Esophagus muscularis mucosa (tissue), 4 donors: ENCODE results near the gene OR2V2. TPM values are rescaled to one million over a fixed set of nuclear protein-coding genes. Genes with fewer than 3 reads are reported as not detected.

ENCODE experiments used
- DNase-seq: peaks from one replicate; pipeline ENCODE4 v3.0.0-alpha.2; 2017; ENCODE audit errors: extremely low spot score
- H3K27ac ChIP-seq, 4 donors: fragments of 200-600 bp; sonication (generic); replicated peaks in 1 of 4; 1 replicate in 3 of 4; 2 replicates in 1 of 4; pipeline ENCODE4 v1.5.1; 2016 to 2019; ENCODE audit warnings: mild to moderate bottlenecking in 1 of 4
- H3K27me3 ChIP-seq, 4 donors: fragments of 200-600 bp; sonication (generic); one replicate each; pipeline versions ENCODE4 v1.5.1 to v1.6.0; 2016 to 2019
- H3K36me3 ChIP-seq, 4 donors: fragments of 200-600 bp; sonication (generic); one replicate each; pipeline ENCODE4 v1.5.1; 2016 to 2019
- H3K4me1 ChIP-seq, 4 donors: fragments of 200-600 bp; sonication (generic); one replicate each; pipeline ENCODE4 v1.5.1; 2016 to 2019
- H3K4me3 ChIP-seq, 4 donors: fragments of 200-600 bp; sonication (generic); 1 replicate in 2 of 4; 2 replicates in 2 of 4; pipeline ENCODE4 v1.5.1; 2016 to 2019; ENCODE audit warnings: mild to moderate bottlenecking in 4 of 4, moderate library complexity in 1 of 4
- H3K9me3 ChIP-seq, 4 donors: fragments of 200-600 bp; sonication (generic); 1 replicate in 3 of 4; 2 replicates in 1 of 4; pipeline ENCODE4 v1.5.1; 2016 to 2019
- EP300 ChIP-seq: sonication (generic); formaldehyde crosslinking; IDR thresholded peaks from one replicate; pipeline ENCODE4 v1.6.1; 2017; ENCODE audit warnings: antibody characterized with exemption
- POLR2A ChIP-seq: fragments of 450-650 bp; IDR thresholded peaks from one replicate; pipeline ENCODE4 v1.6.1; 2017; ENCODE audit warnings: antibody characterized with exemption, moderate library complexity, mild to moderate bottlenecking, low read depth
- POLR2AphosphoS5 ChIP-seq, 2 donors: sonication (generic); formaldehyde crosslinking; IDR thresholded peaks; one replicate each; pipeline ENCODE4 v1.6.1; 2017; ENCODE audit warnings: antibody characterized with exemption in 2 of 2
- WGBS: methylation state at CpG from one replicate; pipeline ENCODE4 v1.1.5; 2018; 5-methylcytosine and 5-hydroxymethylcytosine counted together
- intact Hi-C: fragments of 100-400 bp; cut with DNase I; formaldehyde crosslinking; loops from one replicate; pipeline ENCODE4 v1.15.1; 2023
- total RNA-seq, 4 donors: library from RNA; depleted of rRNA; stranded (reverse); fragments of >200 nt; gene quantifications; one replicate each; pipeline versions ENCODE4 v1.1.0 to v1.2.1, GENCODE V29; 2016
- TF ChIP-seq, protein P1 (sequence below), 3 experiments: fragments of 200-600 bp in 2 of 3; fragments of 450-650 bp in 1 of 3; sonication (generic) in 2 of 3; IDR thresholded peaks; one replicate each; pipeline ENCODE4 v1.5.1; 2017 to 2019; ENCODE audit warnings: antibody characterized with exemption in 3 of 3, mild to moderate bottlenecking in 2 of 3, moderate library complexity in 1 of 3

Gene OR2V2
- total RNA-seq, 4 donors from 2014 or later = not detected

DNA sequence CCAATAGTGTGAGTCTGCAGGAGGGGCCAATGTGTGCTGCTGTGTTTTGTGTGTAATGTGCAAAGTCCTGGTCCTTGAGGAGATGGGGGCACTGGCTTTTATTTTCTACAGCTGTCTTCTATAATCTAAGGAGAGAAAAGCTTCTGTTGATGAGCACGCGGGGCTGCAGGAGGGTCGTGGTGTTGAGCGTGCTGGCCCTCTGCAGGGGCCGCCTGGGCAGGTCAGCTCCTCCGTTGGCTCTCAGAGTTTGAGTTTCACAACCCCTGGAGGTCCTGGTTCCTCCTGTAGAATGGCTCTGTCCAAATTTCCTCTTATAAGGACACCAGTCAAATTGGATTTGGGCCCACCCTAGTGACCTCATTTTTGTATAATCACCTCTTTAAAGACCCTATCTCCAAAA is 29.0 kb upstream of the OR2V2 start:
- TF ChIP-seq POLR2A (no peak), POLR2AphosphoS5 (IDR thresholded peaks at IDR 0.05) (no peak), EP300 (no peak)
- TF ChIP-seq, protein P1, sequence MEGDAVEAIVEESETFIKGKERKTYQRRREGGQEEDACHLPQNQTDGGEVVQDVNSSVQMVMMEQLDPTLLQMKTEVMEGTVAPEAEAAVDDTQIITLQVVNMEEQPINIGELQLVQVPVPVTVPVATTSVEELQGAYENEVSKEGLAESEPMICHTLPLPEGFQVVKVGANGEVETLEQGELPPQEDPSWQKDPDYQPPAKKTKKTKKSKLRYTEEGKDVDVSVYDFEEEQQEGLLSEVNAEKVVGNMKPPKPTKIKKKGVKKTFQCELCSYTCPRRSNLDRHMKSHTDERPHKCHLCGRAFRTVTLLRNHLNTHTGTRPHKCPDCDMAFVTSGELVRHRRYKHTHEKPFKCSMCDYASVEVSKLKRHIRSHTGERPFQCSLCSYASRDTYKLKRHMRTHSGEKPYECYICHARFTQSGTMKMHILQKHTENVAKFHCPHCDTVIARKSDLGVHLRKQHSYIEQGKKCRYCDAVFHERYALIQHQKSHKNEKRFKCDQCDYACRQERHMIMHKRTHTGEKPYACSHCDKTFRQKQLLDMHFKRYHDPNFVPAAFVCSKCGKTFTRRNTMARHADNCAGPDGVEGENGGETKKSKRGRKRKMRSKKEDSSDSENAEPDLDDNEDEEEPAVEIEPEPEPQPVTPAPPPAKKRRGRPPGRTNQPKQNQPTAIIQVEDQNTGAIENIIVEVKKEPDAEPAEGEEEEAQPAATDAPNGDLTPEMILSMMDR (IDR thresholded peaks at IDR 0.05) = no peak
- Histone ChIP-seq H3K9me3 (no peaks in the 10 kb centered on the region), H3K4me3 (no peak overlapping the region), H3K27ac (no peak overlapping the region), H3K4me1 (peaks cover 0 to 12% (median 4%) of the 10 kb centered on the region in 4 donors), H3K36me3 (no peaks in the 10 kb centered on the region), H3K27me3 (peaks cover 0 to 99% (median 16%) of the 10 kb centered on the region in 4 donors)
- 96% methylated on average over 6 of the region's 6 CpGs for WGBS
- intact Hi-C loops = no loop called here
- no peak for DNase-seq

DNA sequence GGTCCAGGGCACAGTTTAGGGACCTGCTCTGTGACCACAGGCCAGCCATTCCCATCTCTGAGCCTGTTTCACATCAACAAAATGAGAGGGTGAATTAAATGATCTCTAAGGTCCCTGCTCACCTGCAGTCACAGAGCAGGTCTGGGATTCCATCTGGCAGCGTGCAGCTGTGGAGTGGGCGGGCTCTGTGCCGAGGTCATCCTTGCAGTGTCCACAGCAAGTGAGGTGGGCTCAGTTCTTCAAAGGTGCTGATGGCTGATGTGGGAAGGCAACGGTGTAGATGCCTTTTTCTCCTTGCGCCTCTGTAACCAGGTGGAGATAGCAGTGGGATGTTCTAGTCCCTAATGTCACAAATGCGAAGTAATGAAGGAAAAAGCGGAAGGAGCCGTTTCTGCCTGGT is 28.3 kb upstream of the OR2V2 start:
- Histone ChIP-seq H3K9me3 (no peaks in the 10 kb centered on the region), H3K27me3 (peaks cover 0 to 96% (median 16%) of the 10 kb centered on the region in 4 donors), H3K4me1 (peaks cover 0 to 12% (median 4%) of the 10 kb centered on the region in 4 donors), H3K27ac (no peak overlapping the region), H3K4me3 (no peak overlapping the region), H3K36me3 (no peaks in the 10 kb centered on the region)
- TF ChIP-seq, protein P1 (IDR thresholded peaks at IDR 0.05) = no peak
- TF ChIP-seq EP300 = no peak
- no peak for TF ChIP-seq POLR2A
- TF ChIP-seq POLR2AphosphoS5 (IDR thresholded peaks at IDR 0.05) = no peak
- intact Hi-C loops = no loop called here
- DNase-seq = no peak
- 76% methylated on average over 8 of the region's 8 CpGs for WGBS

DNA sequence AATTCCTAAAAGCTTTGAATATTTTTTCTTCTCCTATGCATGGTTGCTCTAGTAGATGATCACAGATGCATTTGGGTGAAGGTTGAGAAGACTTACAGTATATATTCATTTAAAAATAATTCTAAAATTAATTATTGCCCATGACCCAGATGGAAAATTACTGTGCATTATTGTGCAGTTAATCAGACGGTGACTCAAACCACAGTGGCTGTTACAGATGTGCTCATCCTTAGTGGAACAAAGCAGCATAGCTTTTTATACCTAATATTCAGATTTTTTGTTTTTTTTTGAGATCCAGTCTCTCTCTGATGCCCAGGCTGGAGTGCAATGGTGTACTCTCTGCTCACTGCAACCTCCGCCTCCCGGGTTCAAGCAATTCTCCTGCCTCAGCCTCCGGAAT is 27.1 kb upstream of the OR2V2 start:
- WGBS = 88% methylated on average over 4 of the region's 4 CpGs
- no peak for DNase-seq
- Histone ChIP-seq H3K4me3 (no peak overlapping the region), H3K4me1 (peaks cover 0 to 3% (median 1%) of the 10 kb centered on the region in 4 donors), H3K36me3 (no peaks in the 10 kb centered on the region), H3K27me3 (peaks cover 0 to 96% (median 4%) of the 10 kb centered on the region in 4 donors), H3K27ac (no peak overlapping the region), H3K9me3 (no peaks in the 10 kb centered on the region)
- TF ChIP-seq POLR2A (no peak), EP300 (no peak)
- TF ChIP-seq, protein P1 (IDR thresholded peaks at IDR 0.05) = no peak
- intact Hi-C loops = no loop called here

DNA sequence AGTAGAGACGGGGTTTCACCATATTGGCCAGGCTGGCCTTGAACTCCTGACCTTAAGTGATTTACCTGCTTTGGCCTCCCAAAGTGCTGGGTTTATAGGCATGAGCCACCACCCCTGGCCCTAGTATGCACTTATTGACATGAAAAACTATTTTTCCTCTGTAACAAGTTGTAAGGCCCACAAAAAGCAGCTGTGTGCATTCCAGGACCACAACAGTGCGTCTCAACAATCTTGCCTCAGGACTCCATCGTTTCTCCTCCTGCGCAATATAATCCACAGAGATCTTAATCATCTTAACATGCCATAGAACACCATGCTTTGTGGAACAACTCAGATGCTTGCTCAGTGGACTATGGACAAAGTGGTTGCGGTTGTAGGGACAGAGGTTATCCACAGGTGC is 26.6 kb upstream of the OR2V2 start:
- Histone ChIP-seq H3K4me1 (peaks cover 0 to 3% (median 0%) of the 10 kb centered on the region in 4 donors), H3K9me3 (no peaks in the 10 kb centered on the region), H3K4me3 (no peak overlapping the region), H3K36me3 (no peaks in the 10 kb centered on the region), H3K27me3 (peaks cover 0 to 96% (median 3%) of the 10 kb centered on the region in 4 donors), H3K27ac (no peak overlapping the region)
- intact Hi-C loops = no loop called here
- whole genome bisulfite sequencing = 92% methylated on average over 5 of the region's 5 CpGs
- DNase-seq = no peak
- TF ChIP-seq, protein P1 (IDR thresholded peaks at IDR 0.05) = no peak
- no peak for TF ChIP-seq EP300
- no peak for TF ChIP-seq POLR2AphosphoS5 (IDR thresholded peaks at IDR 0.05)
- no peak for TF ChIP-seq POLR2A
